Measurements from ENCODE around the gene AP1M1.

Gene AP1M1

DNA sequence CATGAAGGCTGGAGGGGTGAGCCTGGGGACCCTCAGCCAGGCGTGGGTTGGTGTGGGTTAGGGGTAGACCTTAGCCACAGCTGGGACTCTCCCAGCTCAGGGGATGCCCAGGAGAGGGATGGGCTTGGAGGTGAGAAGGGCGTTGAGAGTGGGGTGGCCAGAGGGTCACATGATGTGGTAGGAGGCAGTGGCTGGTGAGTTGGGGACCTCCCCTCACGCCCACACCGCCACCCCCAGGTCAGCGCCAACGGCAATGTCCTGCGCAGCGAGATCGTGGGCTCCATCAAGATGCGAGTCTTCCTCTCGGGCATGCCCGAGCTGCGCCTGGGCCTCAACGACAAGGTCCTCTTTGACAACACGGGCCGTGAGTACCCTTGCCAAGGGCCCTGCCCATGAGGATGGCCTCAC lies 28.5 kb downstream of the AP1M1 start:
- H2BK15ac ChIP-seq (ENCODE audit: low read length) = no peak overlapping the region
- H3K9me3 ChIP-seq (replicated peaks in 1 of 2; ENCODE audit: control insufficient read depth in 2 of 2, insufficient read depth in 1 of 2, low read depth in 1 of 2, low read length in 2 of 2) = peaks cover 1 to 8% of the 10 kb centered on the region in 2 donors
- H3K23ac ChIP-seq (ENCODE audit: low read depth, low read length, poor library complexity) = peak overlapping the region; percentile 80
- H4K91ac ChIP-seq (ENCODE audit: low read depth, low read length, poor library complexity) = no peak overlapping the region
- H3K27me3 ChIP-seq (ENCODE audit: control insufficient read depth in 3 of 3, insufficient read depth in 3 of 3, low read depth in 1 of 3, low read length in 3 of 3) = no peaks in the 10 kb centered on the region
- no peak overlapping the region for H3K27ac ChIP-seq (replicated peaks; ENCODE audit: low read length)
- peak overlapping the region; percentile 38 for H3K9ac ChIP-seq (ENCODE audit: low read depth, low read length, poor library complexity)
- no peak overlapping the region for H3K4me3 ChIP-seq (ENCODE audit: low read length in 2 of 2)
- no peak overlapping the region for H3K4me2 ChIP-seq (ENCODE audit: insufficient read depth, low read length, poor library complexity, severe bottlenecking)
- no peak overlapping the region for H2BK120ac ChIP-seq (ENCODE audit: low read depth, low read length)
- H3K79me1 ChIP-seq (ENCODE audit: low read depth, low read length) = peaks cover 10% of the 10 kb centered on the region
- peak overlapping the region; percentile 30 for H4K8ac ChIP-seq (ENCODE audit: low read depth, low read length)
- H3K14ac ChIP-seq (ENCODE audit: low read length) = no peak overlapping the region
- H3K18ac ChIP-seq (ENCODE audit: low read length) = no peak overlapping the region
- H2AFZ ChIP-seq (ENCODE audit: low read length) = no peak overlapping the region
- no peak for DNase-seq (ENCODE audit: low spot score)
- H3K4me1 ChIP-seq (ENCODE audit: control insufficient read depth in 2 of 2, insufficient read depth in 1 of 2, low read depth in 1 of 2, low read length in 2 of 2) = no peaks in the 10 kb centered on the region
- no peak overlapping the region for H2AK5ac ChIP-seq (ENCODE audit: low read depth, low read length)
- no peak overlapping the region for H2BK12ac ChIP-seq (ENCODE audit: low read length)
- no CpG with 5 or more reads among the region's 16 CpGs for WGBS, 2 donors (ENCODE audit: extremely low coverage in 2 of 2, insufficient read length in 2 of 2, insufficient replicate concordance in 1 of 2)
- H3K4ac ChIP-seq (ENCODE audit: low read length) = no peak overlapping the region
- no peak overlapping the region for H2BK5ac ChIP-seq (ENCODE audit: low read length)
- peaks cover 46 to 89% of the 10 kb centered on the region in 2 donors for H3K36me3 ChIP-seq (replicated peaks in 1 of 2; ENCODE audit: control insufficient read depth in 2 of 2, insufficient read depth in 2 of 2, low read length in 2 of 2)

- Histone ChIP-seq H2BK120ac (ENCODE audit: low read depth, low read length) (no peak overlapping the region), H2BK15ac (ENCODE audit: low read length) (no peak overlapping the region), H3K4me1 (ENCODE audit: control insufficient read depth in 2 of 2, insufficient read depth in 1 of 2, low read depth in 1 of 2, low read length in 2 of 2) (no peaks in the 10 kb centered on the region), H4K8ac (ENCODE audit: low read depth, low read length) (no peak overlapping the region), H3K79me1 (ENCODE audit: low read depth, low read length) (peaks cover 10% of the 10 kb centered on the region), H2AK5ac (ENCODE audit: low read depth, low read length) (no peak overlapping the region), H2BK5ac (ENCODE audit: low read length) (no peak overlapping the region), H3K4me3 (ENCODE audit: low read length in 2 of 2) (peak overlapping the region in 1 of 2 donors; percentile 13), H2BK12ac (ENCODE audit: low read length) (no peak overlapping the region), H3K4ac (ENCODE audit: low read length) (no peak overlapping the region), H3K36me3 (replicated peaks in 1 of 2; ENCODE audit: control insufficient read depth in 2 of 2, insufficient read depth in 2 of 2, low read length in 2 of 2) (peaks cover 45 to 90% of the 10 kb centered on the region in 2 donors), H3K27ac (replicated peaks; ENCODE audit: low read length) (no peak overlapping the region), H3K27me3 (ENCODE audit: control insufficient read depth in 3 of 3, insufficient read depth in 3 of 3, low read depth in 1 of 3, low read length in 3 of 3) (no peaks in the 10 kb centered on the region), H3K23ac (ENCODE audit: low read depth, low read length, poor library complexity) (no peak overlapping the region), H3K4me2 (ENCODE audit: insufficient read depth, low read length, poor library complexity, severe bottlenecking) (no peak overlapping the region), H3K18ac (ENCODE audit: low read length) (no peak overlapping the region), H2AFZ (ENCODE audit: low read length) (no peak overlapping the region), H4K91ac (ENCODE audit: low read depth, low read length, poor library complexity) (no peak overlapping the region), H3K9me3 (replicated peaks in 1 of 2; ENCODE audit: control insufficient read depth in 2 of 2, insufficient read depth in 1 of 2, low read depth in 1 of 2, low read length in 2 of 2) (no peaks in the 10 kb centered on the region), H3K14ac (ENCODE audit: low read length) (no peak overlapping the region), H3K9ac (ENCODE audit: low read depth, low read length, poor library complexity) (no peak overlapping the region)
- no peak for DNase-seq (ENCODE audit: low spot score)
- WGBS, 2 donors (ENCODE audit: extremely low coverage in 2 of 2, insufficient read length in 2 of 2, insufficient replicate concordance in 1 of 2) = no CpG with 5 or more reads among the region's 33 CpGs
Observed at GRCh38 chr19:16226878-16227836, 29.4 kb downstream of the AP1M1 start.

DNA sequence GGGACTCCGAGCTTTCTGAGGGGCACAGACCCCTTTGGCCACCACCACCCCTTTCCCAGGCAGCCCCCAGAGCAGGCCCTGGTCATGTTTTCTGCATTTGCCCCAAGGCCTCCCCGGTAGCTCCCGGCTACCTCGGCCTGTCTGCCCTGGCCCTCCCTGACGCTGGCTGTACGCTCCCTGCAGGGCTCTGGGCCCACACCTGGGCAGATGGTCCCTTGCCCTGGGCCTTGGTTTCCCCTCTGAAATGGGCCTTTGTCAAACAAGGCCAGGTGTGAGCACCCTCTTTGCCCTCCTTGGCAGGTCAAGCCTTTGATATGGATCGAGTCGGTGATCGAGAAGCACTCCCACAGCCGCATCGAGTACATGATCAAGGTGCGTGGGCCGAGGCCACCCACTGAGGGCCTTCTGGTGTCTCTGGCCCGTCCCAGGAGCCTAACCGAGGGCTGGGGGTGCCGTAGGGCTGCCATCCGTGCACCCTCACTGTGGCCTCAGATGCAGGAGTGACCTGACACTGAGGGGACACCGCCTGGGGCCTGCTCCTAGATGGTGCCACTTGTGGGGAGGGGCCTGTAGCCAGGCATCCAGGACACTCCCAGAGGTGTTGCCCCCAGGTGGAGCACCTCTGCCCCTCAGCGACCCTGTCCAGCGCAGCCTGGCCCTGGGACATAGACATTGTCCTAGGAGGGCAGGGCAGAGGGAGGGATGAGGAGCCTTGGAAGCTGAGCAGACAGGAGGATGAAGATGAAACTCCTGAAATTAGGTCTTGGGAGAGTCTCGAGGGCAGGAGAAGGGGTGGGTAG lies 30.3 kb downstream of the AP1M1 start:
- Histone ChIP-seq H2BK120ac (ENCODE audit: low read depth, low read length) (no peak overlapping the region), H3K4me1 (ENCODE audit: control insufficient read depth in 2 of 2, insufficient read depth in 1 of 2, low read depth in 1 of 2, low read length in 2 of 2) (no peaks in the 10 kb centered on the region), H3K36me3 (replicated peaks in 1 of 2; ENCODE audit: control insufficient read depth in 2 of 2, insufficient read depth in 2 of 2, low read length in 2 of 2) (peaks cover 43 to 89% of the 10 kb centered on the region in 2 donors), H3K27me3 (ENCODE audit: control insufficient read depth in 3 of 3, insufficient read depth in 3 of 3, low read depth in 1 of 3, low read length in 3 of 3) (no peaks in the 10 kb centered on the region), H2AFZ (ENCODE audit: low read length) (no peak overlapping the region), H3K9me3 (replicated peaks in 1 of 2; ENCODE audit: control insufficient read depth in 2 of 2, insufficient read depth in 1 of 2, low read depth in 1 of 2, low read length in 2 of 2) (no peaks in the 10 kb centered on the region), H3K18ac (ENCODE audit: low read length) (no peak overlapping the region), H3K4me3 (ENCODE audit: low read length in 2 of 2) (no peak overlapping the region), H3K4me2 (ENCODE audit: insufficient read depth, low read length, poor library complexity, severe bottlenecking) (no peak overlapping the region), H2BK12ac (ENCODE audit: low read length) (no peak overlapping the region), H3K79me1 (ENCODE audit: low read depth, low read length) (peaks cover 10% of the 10 kb centered on the region), H2BK5ac (ENCODE audit: low read length) (no peak overlapping the region), H2BK15ac (ENCODE audit: low read length) (no peak overlapping the region), H4K91ac (ENCODE audit: low read depth, low read length, poor library complexity) (no peak overlapping the region), H2AK5ac (ENCODE audit: low read depth, low read length) (no peak overlapping the region), H3K27ac (replicated peaks; ENCODE audit: low read length) (no peak overlapping the region), H3K4ac (ENCODE audit: low read length) (no peak overlapping the region), H3K23ac (ENCODE audit: low read depth, low read length, poor library complexity) (peak overlapping the region; percentile 18), H3K9ac (ENCODE audit: low read depth, low read length, poor library complexity) (no peak overlapping the region), H4K8ac (ENCODE audit: low read depth, low read length) (no peak overlapping the region), H3K14ac (ENCODE audit: low read length) (no peak overlapping the region)
- WGBS, 2 donors (ENCODE audit: extremely low coverage in 2 of 2, insufficient read length in 2 of 2, insufficient replicate concordance in 1 of 2) = no CpG with 5 or more reads among the region's 21 CpGs
- no peak for DNase-seq (ENCODE audit: low spot score)

Data from neuronal stem cell (in vitro differentiated cells).